H9 (cell line): ENCODE results near the gene P2RY14. TPM values are rescaled to one million over a fixed set of nuclear protein-coding genes. Genes with fewer than 3 reads are reported as not detected.

Experiments used
- DNase-seq: peaks from one replicate; pipeline ENCODE4 v3.0.0-alpha.2; 2017
- H2AFZ ChIP-seq: one replicate; pipeline ENCODE4 v1.6.1; 2013; ENCODE audit warnings: mild to moderate bottlenecking, low read length, control low read depth, moderate library complexity
- H2AK5ac ChIP-seq: 2 replicates; pipeline ENCODE4 v1.6.1; 2013; ENCODE audit warnings: low read length, control low read depth, mixed read lengths; ENCODE audit not compliant: insufficient read length
- H2BK120ac ChIP-seq: one replicate; pipeline ENCODE4 v1.6.1; 2013; ENCODE audit warnings: low read depth, mild to moderate bottlenecking, low read length, control low read depth, inconsistent platforms; ENCODE audit not compliant: poor library complexity, severe bottlenecking
- H2BK12ac ChIP-seq: 2 replicates; pipeline ENCODE4 v1.6.1; 2013; ENCODE audit warnings: low read length, control low read depth, mixed read lengths, low read depth; ENCODE audit not compliant: insufficient read length
- H2BK15ac ChIP-seq: 2 replicates; pipeline ENCODE4 v1.6.1; 2013; ENCODE audit warnings: low read depth, low read length, control low read depth
- H2BK20ac ChIP-seq: one replicate; pipeline ENCODE4 v1.6.1; 2013; ENCODE audit warnings: low read depth, mild to moderate bottlenecking, low read length, control low read depth, inconsistent platforms; ENCODE audit not compliant: poor library complexity, severe bottlenecking
- H2BK5ac ChIP-seq: 2 replicates; pipeline ENCODE4 v1.6.1; 2013; ENCODE audit warnings: low read length, control low read depth, mixed read lengths; ENCODE audit not compliant: insufficient read length
- H3K14ac ChIP-seq: 2 replicates; pipeline ENCODE4 v1.6.1; 2013; ENCODE audit warnings: low read length, control low read depth; ENCODE audit not compliant: insufficient read depth
- H3K18ac ChIP-seq: 2 replicates; pipeline ENCODE4 v1.6.1; 2013; ENCODE audit warnings: low read depth, mild to moderate bottlenecking, mixed read lengths, low read length, control low read depth; ENCODE audit not compliant: insufficient read length
- H3K23ac ChIP-seq: 2 replicates; pipeline ENCODE4 v1.6.1; 2013; ENCODE audit warnings: low read length, control low read depth, mixed read lengths, low read depth; ENCODE audit not compliant: insufficient read length
- H3K23me2 ChIP-seq: 2 replicates; pipeline ENCODE4 v1.6.1; 2013; ENCODE audit warnings: low read depth, mild to moderate bottlenecking, mixed read lengths, low read length, control low read depth; ENCODE audit not compliant: insufficient read length, poor library complexity, severe bottlenecking
- H3K27ac ChIP-seq: 2 replicates; pipeline ENCODE4 v1.5.1; 2013; ENCODE audit warnings: low read length, control low read depth, mixed read lengths, low read depth; ENCODE audit not compliant: insufficient read length
- H3K27me3 ChIP-seq: 2 replicates; pipeline ENCODE4 v1.6.1; 2013; ENCODE audit warnings: low read length, control low read depth, inconsistent platforms; ENCODE audit not compliant: insufficient read depth
- H3K4ac ChIP-seq: 2 replicates; pipeline ENCODE4 v1.6.1; 2013; ENCODE audit warnings: low read depth, mild to moderate bottlenecking, control low read depth, inconsistent platforms, low read length, moderate library complexity
- H3K4me1 ChIP-seq: 2 replicates; pipeline ENCODE4 v1.6.1; 2013; ENCODE audit warnings: low read length, control low read depth, inconsistent platforms; ENCODE audit not compliant: insufficient read depth
- H3K4me2 ChIP-seq: 2 replicates; pipeline ENCODE4 v1.6.1; 2013; ENCODE audit warnings: low read length, control low read depth, mixed read lengths; ENCODE audit not compliant: insufficient read length, insufficient read depth
- H3K56ac ChIP-seq: 2 replicates; pipeline ENCODE4 v1.6.1; 2013; ENCODE audit warnings: low read depth, mild to moderate bottlenecking, mixed read lengths, low read length, control low read depth; ENCODE audit not compliant: insufficient read length
- H3K79me1 ChIP-seq: 2 replicates; pipeline ENCODE4 v1.6.1; 2013; ENCODE audit warnings: low read depth, mild to moderate bottlenecking, moderate library complexity, low read length, control low read depth, inconsistent platforms; ENCODE audit not compliant: insufficient read depth, poor library complexity, severe bottlenecking
- H3K79me2 ChIP-seq: 2 replicates; pipeline ENCODE4 v1.6.1; 2013; ENCODE audit warnings: low read length, control low read depth, inconsistent platforms; ENCODE audit not compliant: insufficient read depth
- H3K9ac ChIP-seq: 2 replicates; pipeline ENCODE4 v1.6.1; 2013; ENCODE audit warnings: low read length, control low read depth, mixed read lengths; ENCODE audit not compliant: insufficient read length; ENCODE audit errors: extremely low read depth
- H3K9me3 ChIP-seq: one replicate; pipeline ENCODE4 v1.6.1; 2013; ENCODE audit warnings: low read depth, low read length, inconsistent platforms; ENCODE audit not compliant: control insufficient read depth
- H3T11ph ChIP-seq: one replicate; pipeline ENCODE4 v1.6.1; 2013; ENCODE audit warnings: mild to moderate bottlenecking, low read length, control low read depth, inconsistent platforms
- H4K20me1 ChIP-seq: one replicate; pipeline ENCODE4 v1.6.1; 2013; ENCODE audit not compliant: control insufficient read depth, insufficient read length, insufficient read depth
- H4K5ac ChIP-seq: 2 replicates; pipeline ENCODE4 v1.6.1; 2013; ENCODE audit warnings: low read depth, mild to moderate bottlenecking, mixed read lengths, low read length, control low read depth; ENCODE audit not compliant: insufficient read length
- H4K8ac ChIP-seq: replicated peaks from 2 replicates; pipeline ENCODE4 v1.6.1; 2013; ENCODE audit warnings: low read length, control low read depth, mixed read lengths, low read depth; ENCODE audit not compliant: insufficient read length
- H4K91ac ChIP-seq: 2 replicates; pipeline ENCODE4 v1.6.1; 2013; ENCODE audit warnings: low read depth, mild to moderate bottlenecking, moderate library complexity, mixed read lengths, low read length, control low read depth; ENCODE audit not compliant: insufficient read length
- H3K27ac Mint-ChIP-seq, 3 experiments: 2 replicates in 2 of 3; 3 replicates in 1 of 3; pipeline ENCODE4 v1.8.0; 2020 to 2021; ENCODE audit warnings: mixed read lengths in 3 of 3, mild to moderate bottlenecking in 1 of 3, moderate library complexity in 1 of 3
- H3K27me3 Mint-ChIP-seq: 2 replicates; pipeline ENCODE4 v1.8.0; 2021; ENCODE audit warnings: low read depth, mild to moderate bottlenecking, moderate library complexity, mixed read lengths
- H3K36me3 Mint-ChIP-seq, 3 experiments: 2 replicates in 2 of 3; 3 replicates in 1 of 3; pipeline ENCODE4 v1.8.0; 2020 to 2021; ENCODE audit warnings: low read depth in 3 of 3, mixed read lengths in 3 of 3; ENCODE audit not compliant: insufficient read depth in 1 of 3
- H3K4me1 Mint-ChIP-seq, 2 experiments: 2 replicates each; pipeline ENCODE4 v1.8.0; 2020; ENCODE audit warnings: mixed read lengths in 2 of 2
- H3K4me3 Mint-ChIP-seq, 2 experiments: 2 replicates in 1 of 2; 3 replicates in 1 of 2; pipeline ENCODE4 v1.8.0; 2020 to 2021; ENCODE audit warnings: mild to moderate bottlenecking in 2 of 2, mixed read lengths in 2 of 2, moderate library complexity in 1 of 2
- H3K9me3 Mint-ChIP-seq, 2 experiments: 2 replicates in 1 of 2; 3 replicates in 1 of 2; pipeline ENCODE4 v1.8.0; 2020; ENCODE audit warnings: mild to moderate bottlenecking in 2 of 2, mixed read lengths in 2 of 2, moderate library complexity in 1 of 2
- WGBS: extraction: QIAGEN DNeasy Blood & Tissue Kit; methylation state at CpG from one replicate; pipeline ENCODE4 v1.1.7; 2013; ENCODE audit warnings: missing lambda C conversion rate, low lambda C conversion rate, mixed read lengths; ENCODE audit not compliant: insufficient read length; ENCODE audit errors: extremely low coverage; 5-methylcytosine and 5-hydroxymethylcytosine counted together
- total RNA-seq: library from RNA; stranded (reverse); gene quantifications from 2 replicates; pipeline ENCODE4 v1.2.1, GENCODE V29; 2021
- TF ChIP-seq, protein P1 (sequence below): fragments of 200-600 bp; sonication (generic); conservative IDR thresholded peaks from 3 replicates; pipeline ENCODE4 v1.8.0; 2021; ENCODE audit warnings: antibody characterized with exemption, mild to moderate bottlenecking

Gene P2RY14
- total RNA-seq, 1 experiment from 2014 or later, result not detected

DNA sequence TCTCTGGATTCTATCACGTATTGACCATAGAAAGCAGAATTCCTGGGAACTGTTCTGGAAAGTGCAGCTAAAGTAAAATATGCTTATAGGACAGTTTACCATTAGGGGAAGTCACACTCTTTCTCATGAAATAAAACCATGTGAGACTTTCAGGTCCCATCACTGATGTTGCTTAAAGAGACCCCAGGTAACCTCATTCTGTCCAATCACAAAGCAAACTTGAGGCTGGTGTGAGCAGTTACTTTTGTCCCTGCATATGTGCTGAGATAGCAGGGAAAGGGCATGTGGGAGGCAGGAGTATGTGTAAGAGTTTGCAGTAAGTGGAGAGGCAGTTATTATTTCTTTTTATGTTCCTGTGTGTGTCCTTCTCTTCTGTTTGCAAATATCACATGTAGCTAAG, 22.2 kb upstream of the P2RY14 start:
- TF ChIP-seq, protein P1, sequence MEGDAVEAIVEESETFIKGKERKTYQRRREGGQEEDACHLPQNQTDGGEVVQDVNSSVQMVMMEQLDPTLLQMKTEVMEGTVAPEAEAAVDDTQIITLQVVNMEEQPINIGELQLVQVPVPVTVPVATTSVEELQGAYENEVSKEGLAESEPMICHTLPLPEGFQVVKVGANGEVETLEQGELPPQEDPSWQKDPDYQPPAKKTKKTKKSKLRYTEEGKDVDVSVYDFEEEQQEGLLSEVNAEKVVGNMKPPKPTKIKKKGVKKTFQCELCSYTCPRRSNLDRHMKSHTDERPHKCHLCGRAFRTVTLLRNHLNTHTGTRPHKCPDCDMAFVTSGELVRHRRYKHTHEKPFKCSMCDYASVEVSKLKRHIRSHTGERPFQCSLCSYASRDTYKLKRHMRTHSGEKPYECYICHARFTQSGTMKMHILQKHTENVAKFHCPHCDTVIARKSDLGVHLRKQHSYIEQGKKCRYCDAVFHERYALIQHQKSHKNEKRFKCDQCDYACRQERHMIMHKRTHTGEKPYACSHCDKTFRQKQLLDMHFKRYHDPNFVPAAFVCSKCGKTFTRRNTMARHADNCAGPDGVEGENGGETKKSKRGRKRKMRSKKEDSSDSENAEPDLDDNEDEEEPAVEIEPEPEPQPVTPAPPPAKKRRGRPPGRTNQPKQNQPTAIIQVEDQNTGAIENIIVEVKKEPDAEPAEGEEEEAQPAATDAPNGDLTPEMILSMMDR, result no peak
- no peaks in the 10 kb centered on the region for H3K27me3 Mint-ChIP-seq
- Histone ChIP-seq H3K23me2 (no peaks in the 10 kb centered on the region), H3K79me2 (no peaks in the 10 kb centered on the region), H3K27ac (no peak overlapping the region), H3T11ph (no peak overlapping the region), H4K8ac (no peak overlapping the region), H3K79me1 (no peaks in the 10 kb centered on the region), H2AFZ (no peak overlapping the region), H3K4me1 (peaks cover 5% of the 10 kb centered on the region; the same call in 1 of the 2 replicates), H3K27me3 (no peaks in the 10 kb centered on the region), H2BK120ac (no peak overlapping the region), H3K9ac (no peak overlapping the region), H3K23ac (no peak overlapping the region), H3K14ac (no peak overlapping the region), H2BK5ac (no peak overlapping the region), H4K91ac (no peak overlapping the region), H3K56ac (no peak overlapping the region), H3K9me3 (no peaks in the 10 kb centered on the region), H3K4me2 (no peak overlapping the region), H2BK20ac (no peak overlapping the region), H4K5ac (no peak overlapping the region), H2AK5ac (no peak overlapping the region), H2BK12ac (no peak overlapping the region), H4K20me1 (no peaks in the 10 kb centered on the region), H3K4ac (no peak overlapping the region), H3K18ac (no peak overlapping the region), H2BK15ac (no peak overlapping the region)
- WGBS, result no CpG with 5 or more reads among the region's 1 CpG
- H3K9me3 Mint-ChIP-seq, result no peaks in the 10 kb centered on the region
- H3K36me3 Mint-ChIP-seq, result no peaks in the 10 kb centered on the region
- peaks cover 23 to 31% of the 10 kb centered on the region in 2 experiments for H3K4me1 Mint-ChIP-seq
- H3K4me3 Mint-ChIP-seq, result no peak overlapping the region
- H3K27ac Mint-ChIP-seq, result no peak overlapping the region
- DNase-seq, result no peak
